ENCODE data around the gene PRDM15. TPM values are rescaled to one million over a fixed set of nuclear protein-coding genes. Genes with fewer than 3 reads are reported as not detected.

The PRDM15 gene
- polyA plus RNA-seq, 3 donors: 1.4 to 3.0 (median 2.2) TPM

DNA sequence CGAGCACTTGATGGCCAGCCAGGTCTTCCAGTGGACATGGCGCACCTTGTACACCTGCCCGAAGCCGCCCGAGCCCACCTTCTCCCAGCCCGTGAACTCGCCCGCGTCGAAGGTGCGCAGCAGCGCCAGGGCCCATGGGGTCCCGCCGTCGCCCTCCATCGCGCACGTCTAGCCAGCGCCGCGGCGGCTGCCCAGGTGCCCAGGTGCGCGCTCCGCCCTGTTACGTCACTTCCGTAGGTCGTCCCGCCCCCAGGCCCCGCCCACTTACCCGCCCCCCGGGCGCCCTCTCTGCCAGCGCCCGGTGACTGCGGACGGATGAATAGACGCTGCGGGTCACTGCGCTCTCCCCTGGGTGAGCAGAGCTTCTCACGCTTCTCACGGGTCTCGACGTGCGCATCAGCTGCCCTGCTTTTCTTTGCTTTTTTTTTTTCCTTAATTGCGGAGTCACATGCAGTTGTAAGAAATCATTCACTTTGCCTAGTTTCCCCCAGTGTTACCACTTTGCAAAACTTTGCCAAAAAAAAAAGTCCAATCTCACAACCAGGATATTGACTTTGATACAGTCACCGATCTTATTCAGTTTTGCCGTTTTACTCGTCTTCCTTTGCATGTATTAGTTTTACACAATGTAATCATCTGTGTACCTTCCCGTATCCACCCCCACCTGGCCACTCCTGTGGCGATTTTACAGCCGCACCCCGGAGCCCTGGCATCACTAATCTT lies 112.1 kb downstream of the PRDM15 start, which contains the start of gene RIPK4:
RIPK4 (minus strand) TSS at position 170 of the 723 bp plus-strand sequence; CDS start at position 159, 11 bp downstream.
- no peak within 1 kb of the TSS for H3K27ac ChIP-seq (ENCODE audit: low read depth, low read length)
- 2 to 5% (median 3%) methylated on average over 46 to 53 of the region's 53 CpGs for whole genome bisulfite sequencing, 3 donors

DNA sequence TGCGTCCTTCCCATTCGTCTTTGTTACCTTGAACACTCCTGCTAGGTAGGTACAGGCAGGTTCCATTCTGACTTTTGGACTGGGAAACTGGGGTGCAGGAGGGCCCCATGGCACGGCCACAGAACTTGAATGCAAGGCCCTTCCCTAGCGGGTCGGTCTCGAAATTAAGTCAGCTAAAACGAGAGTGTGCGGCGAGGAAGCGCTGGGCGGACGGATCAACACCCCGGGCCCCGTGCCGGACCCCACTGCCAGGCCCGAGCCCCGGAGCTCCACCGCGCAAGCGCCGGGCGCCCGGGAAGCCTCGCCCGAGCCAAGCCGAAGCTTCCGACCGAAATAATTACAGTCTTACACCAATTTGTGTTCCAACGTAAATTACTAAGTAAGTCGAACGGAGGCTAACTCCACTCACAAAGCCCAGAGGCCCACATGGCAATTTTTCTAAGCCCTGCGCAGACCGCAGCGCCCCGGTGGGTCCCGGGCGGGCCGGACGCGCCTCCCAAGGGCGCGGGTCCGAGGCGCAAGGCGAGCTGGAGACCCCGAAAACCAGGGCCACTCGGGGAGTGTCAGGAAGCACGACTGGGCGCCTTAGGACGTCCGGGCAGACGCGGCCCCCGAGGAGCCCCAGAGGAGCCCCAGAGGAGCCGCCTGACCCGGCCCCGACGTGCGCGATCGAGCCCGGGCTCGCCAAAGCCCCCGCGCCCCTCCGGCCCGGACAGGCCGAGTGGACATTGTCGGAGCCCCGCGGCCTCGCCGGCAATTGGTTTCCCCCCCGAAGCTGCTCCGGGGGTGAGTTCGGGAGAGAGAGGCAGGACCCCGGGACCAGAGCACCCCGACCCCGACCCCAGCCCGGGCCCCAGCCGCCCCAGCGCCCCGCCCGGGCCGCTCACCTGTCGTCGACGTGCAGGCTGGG lies 112.9 kb downstream of the PRDM15 start:
- H3K27ac ChIP-seq (ENCODE audit: low read depth, low read length): no peak overlapping the region
- 2 to 9% (median 9%) methylated on average over 81 to 88 of the region's 88 CpGs for WGBS, 3 donors

- H3K27ac ChIP-seq (ENCODE audit: low read depth, low read length): no peak overlapping the region
Observed at GRCh38 chr21:41765420-41765821, 113.7 kb downstream of the PRDM15 start.

GRCh38 chr21:41764558-41765419 lies 114.4 kb downstream of the PRDM15 start:
- no peak overlapping the region for H3K27ac ChIP-seq (ENCODE audit: low read depth, low read length)
- WGBS, 3 donors: 29 to 77% (median 75%) methylated on average over 7 of the region's 7 CpGs

More at GRCh38 chr21:41765420-41765821, 113.7 kb downstream of the PRDM15 start:
- 21 to 76% (median 74%) methylated on average over 11 of the region's 11 CpGs for WGBS, 3 donors

DNA sequence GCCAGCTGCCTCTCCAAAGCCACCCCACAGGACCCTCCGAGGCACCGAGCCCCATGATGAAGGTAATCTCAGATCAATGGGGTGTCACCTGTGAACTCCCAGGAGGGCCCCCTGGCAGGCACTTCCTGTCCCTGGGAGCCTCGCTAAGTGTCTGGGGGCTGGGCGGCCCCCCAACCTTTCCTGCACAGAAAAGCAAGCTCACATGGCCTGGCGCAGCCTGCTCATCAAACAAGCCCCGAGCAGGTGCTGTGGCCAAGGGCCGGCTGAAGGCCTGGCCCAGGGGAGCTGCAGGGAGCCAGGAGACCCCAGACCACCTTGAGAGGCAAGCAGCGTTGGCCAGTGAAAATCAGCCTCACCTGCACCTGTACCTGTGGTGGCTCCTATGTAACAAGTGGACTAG lies 115.1 kb downstream of the PRDM15 start:
- H3K27ac ChIP-seq (ENCODE audit: low read depth, low read length): no peak overlapping the region
- WGBS, 3 donors: 40 to 78% (median 64%) methylated on average over 8 of the region's 8 CpGs

GRCh38 chr21:41763398-41763931 lies 115.7 kb downstream of the PRDM15 start:
- WGBS, 3 donors: 31 to 49% (median 33%) methylated on average over 21 of the region's 21 CpGs
- no peak overlapping the region for H3K27ac ChIP-seq (ENCODE audit: low read depth, low read length)

DNA sequence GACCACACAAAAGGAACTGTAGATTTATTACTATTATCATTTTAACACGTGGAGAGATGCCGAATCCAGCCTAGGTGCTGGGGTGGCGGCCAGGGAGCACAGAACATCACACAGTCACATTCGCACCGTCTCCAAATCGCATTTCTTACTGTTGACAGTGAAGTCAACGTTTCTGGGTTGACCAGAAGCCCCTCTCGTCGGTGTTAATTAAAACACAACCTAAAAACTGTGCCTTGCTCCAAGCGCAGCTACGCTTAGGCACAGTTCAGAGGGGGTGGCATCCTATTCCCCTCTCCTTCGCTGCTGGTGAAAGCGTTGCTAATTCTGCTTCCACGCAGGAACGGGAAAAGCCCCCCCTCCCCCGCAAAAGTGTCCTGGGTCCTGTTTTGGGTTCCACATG lies 116.4 kb downstream of the PRDM15 start:
- H3K27ac ChIP-seq (ENCODE audit: low read depth, low read length): no peak overlapping the region
- 21 to 56% (median 30%) methylated on average over 16 of the region's 16 CpGs for WGBS, 3 donors

- H3K27ac ChIP-seq (ENCODE audit: low read depth, low read length): no peak overlapping the region
- 14 to 25% (median 15%) methylated on average over 22 of the region's 22 CpGs for WGBS, 3 donors
Observed at GRCh38 chr21:41761934-41762635, 117.1 kb downstream of the PRDM15 start.

DNA sequence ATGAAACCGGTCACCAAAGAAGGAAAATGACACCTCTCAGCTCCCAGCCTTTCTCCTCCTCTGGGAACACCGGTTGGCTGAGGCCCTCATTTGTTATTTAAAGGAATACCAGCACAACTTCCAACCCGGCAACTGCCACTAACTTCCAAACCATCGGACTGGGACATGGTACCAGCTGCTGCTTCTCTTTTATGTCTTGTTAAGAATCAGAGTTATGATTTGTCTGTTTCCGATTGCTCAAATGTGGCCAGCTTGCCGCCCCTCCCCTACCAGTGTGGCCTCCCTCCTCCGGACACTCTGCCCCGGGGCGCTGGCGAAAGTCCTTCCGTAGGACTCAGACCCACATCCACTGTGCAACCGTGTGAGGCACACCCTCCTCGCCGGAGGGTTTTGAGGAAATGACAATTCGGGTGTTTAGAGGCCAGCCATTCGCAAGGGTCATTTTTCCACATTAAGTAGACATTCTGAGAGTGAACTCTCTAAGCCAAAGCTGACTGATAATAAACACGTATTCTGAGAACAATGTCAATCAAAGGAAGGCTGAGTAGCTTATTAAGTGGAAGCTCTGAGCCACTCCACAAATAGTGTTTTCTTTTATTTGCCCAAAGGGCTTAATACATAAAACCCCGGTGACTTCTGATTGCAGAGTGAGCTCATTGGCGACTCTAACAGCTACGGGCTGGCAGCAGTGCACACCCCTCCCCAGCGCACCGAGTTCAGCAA lies 117.8 kb downstream of the PRDM15 start:
- WGBS, 3 donors: 7 to 10% (median 8%) methylated on average over 22 of the region's 22 CpGs
- H3K27ac ChIP-seq (ENCODE audit: low read depth, low read length): no peak overlapping the region

DNA sequence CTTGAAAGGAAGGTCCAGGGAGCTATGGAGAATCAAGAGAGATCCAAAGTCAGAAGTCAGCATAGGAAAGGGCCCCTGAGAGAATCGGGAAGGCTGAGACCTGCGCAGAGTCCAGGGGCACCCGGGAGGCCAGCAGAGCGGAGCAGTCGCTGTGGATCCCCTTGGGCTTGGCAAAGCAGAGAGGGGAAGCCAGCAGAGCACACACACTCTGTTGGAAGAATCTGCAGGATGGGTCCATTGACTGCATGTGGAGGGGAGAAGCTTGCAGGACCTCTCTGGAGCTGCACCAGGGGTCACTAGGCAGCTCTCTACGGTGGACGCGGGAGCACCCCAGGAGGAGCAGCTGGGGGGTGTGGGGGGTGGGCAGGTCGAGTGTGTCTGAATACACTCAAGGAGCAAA lies 118.7 kb downstream of the PRDM15 start:
- no peak overlapping the region for H3K27ac ChIP-seq (ENCODE audit: low read depth, low read length)
- 69 to 78% (median 76%) methylated on average over 9 of the region's 9 CpGs for WGBS, 3 donors

DNA sequence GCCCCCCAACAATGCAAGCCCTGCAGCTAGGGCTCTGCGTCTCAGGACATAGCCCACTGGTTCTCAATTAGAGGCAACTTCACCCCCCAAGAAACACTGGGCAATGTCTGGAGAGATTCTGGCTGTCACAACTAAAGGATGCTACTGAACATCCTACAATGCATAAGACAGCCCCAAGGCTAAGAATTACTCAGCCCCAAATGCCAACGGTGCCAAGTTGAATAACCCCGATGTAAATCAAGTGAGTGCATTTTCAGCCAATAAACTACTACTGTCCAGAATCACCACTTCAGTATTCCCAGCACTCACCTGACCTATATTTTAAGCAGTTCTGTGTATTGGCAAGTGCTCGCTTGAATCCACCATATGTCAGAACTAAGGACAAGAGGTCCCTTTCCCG lies 119.2 kb downstream of the PRDM15 start:
- no peak overlapping the region for H3K27ac ChIP-seq (ENCODE audit: low read depth, low read length)
- 85 to 93% (median 87%) methylated on average over 5 of the region's 5 CpGs for WGBS, 3 donors

- no peak overlapping the region for H3K27ac ChIP-seq (ENCODE audit: low read depth, low read length)
- 76 to 80% (median 79%) methylated on average over 11 of the region's 11 CpGs for WGBS, 3 donors
Observed at GRCh38 chr21:41759214-41759840, 119.8 kb downstream of the PRDM15 start.

- no peak overlapping the region for H3K27ac ChIP-seq (ENCODE audit: low read depth, low read length)
- WGBS, 3 donors: 65 to 83% (median 78%) methylated on average over 5 of the region's 5 CpGs
Observed at GRCh38 chr21:41758550-41758949, 120.6 kb downstream of the PRDM15 start.

GRCh38 chr21:41755934-41756773 lies 123.0 kb downstream of the PRDM15 start:
- 90 to 94% (median 91%) methylated on average over 33 of the region's 33 CpGs for WGBS, 3 donors
- H3K27ac ChIP-seq (ENCODE audit: low read depth, low read length): no peak overlapping the region

DNA sequence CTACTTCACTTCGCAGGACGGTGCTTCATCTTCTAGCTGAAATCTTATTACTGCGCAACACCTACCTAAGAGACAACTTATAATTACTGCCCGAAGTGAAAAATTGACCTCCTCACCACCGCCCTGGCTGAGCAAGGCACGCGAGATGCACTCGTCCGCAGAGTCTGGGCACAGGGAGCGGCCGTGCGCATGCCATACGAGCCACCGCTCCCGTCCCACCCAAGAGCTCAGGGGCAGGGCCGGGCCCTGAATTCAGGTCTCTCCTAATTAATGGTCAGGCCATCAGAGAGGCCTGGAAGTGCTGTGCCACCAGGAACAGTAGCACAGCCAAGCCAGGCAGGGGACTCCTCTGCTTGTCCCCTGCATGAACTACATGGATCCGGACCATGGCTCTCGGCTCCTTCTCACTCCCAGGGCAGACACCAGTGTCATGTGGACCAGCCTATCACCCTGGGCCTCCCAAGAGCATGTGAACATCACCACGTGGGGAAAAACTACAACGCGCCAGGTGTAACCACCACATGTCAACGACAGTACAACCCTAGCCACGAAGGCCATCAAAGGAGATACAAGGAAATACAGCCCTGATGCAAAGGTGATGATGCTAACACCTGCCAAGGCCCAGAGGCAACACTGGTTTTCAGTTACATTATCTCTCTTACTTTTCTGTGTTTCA lies 123.7 kb downstream of the PRDM15 start:
- no peak overlapping the region for H3K27ac ChIP-seq (ENCODE audit: low read depth, low read length)
- WGBS, 3 donors: 82 to 92% (median 90%) methylated on average over 23 of the region's 23 CpGs

Data from adipose tissue (tissue), 3 donors.